Measurements from ENCODE around the gene CBLL1. TPM values are rescaled to one million over a fixed set of nuclear protein-coding genes. Genes with fewer than 3 reads are reported as not detected.

CBLL1 gene
- polyA plus RNA-seq, 4 donors, result 6.2 to 23.6 (median 8.3) TPM

- Histone ChIP-seq H3K27me3 (ENCODE audit: control insufficient read depth in 3 of 3, insufficient read depth in 3 of 3, low read length in 3 of 3) (no peaks in the 10 kb centered on the region), H3K9me3 (ENCODE audit: control insufficient read depth in 2 of 2, insufficient read depth in 1 of 2, low read depth in 1 of 2, low read length in 1 of 2) (no peaks in the 10 kb centered on the region), H3K36me3 (ENCODE audit: control insufficient read depth in 3 of 3, insufficient read depth in 2 of 3, low read depth in 1 of 3, low read length in 3 of 3) (no peaks in the 10 kb centered on the region), H3K4me1 (ENCODE audit: control insufficient read depth in 3 of 3, insufficient read depth in 2 of 3, low read depth in 1 of 3, low read length in 2 of 3) (no peaks in the 10 kb centered on the region), H3K27ac (ENCODE audit: low read depth in 1 of 3, low read length in 2 of 3) (no peak overlapping the region), H3K4me3 (ENCODE audit: low read depth in 1 of 3, low read length in 3 of 3) (no peak overlapping the region)
- no peak for FAIRE-seq
- WGBS, 3 donors, result 71 to 82% (median 80%) methylated on average over 3 of the region's 3 CpGs
- DNase-seq, result no peak
These were observed 40.1 kb upstream of the CBLL1 start for GRCh38 chr7:107703872-107704271.

GRCh38 chr7:107708956-107709355 lies 35.0 kb upstream of the CBLL1 start:
- FAIRE-seq (no peak), DNase-seq (no peak)
- Histone ChIP-seq H3K9me3 (ENCODE audit: control insufficient read depth in 2 of 2, insufficient read depth in 1 of 2, low read depth in 1 of 2, low read length in 1 of 2) (no peaks in the 10 kb centered on the region), H3K36me3 (ENCODE audit: control insufficient read depth in 3 of 3, insufficient read depth in 2 of 3, low read depth in 1 of 3, low read length in 3 of 3) (no peaks in the 10 kb centered on the region), H3K4me3 (ENCODE audit: low read depth in 1 of 3, low read length in 3 of 3) (no peak overlapping the region), H3K27ac (ENCODE audit: low read depth in 1 of 3, low read length in 2 of 3) (no peak overlapping the region), H3K27me3 (ENCODE audit: control insufficient read depth in 3 of 3, insufficient read depth in 3 of 3, low read length in 3 of 3) (no peaks in the 10 kb centered on the region), H3K4me1 (ENCODE audit: control insufficient read depth in 3 of 3, insufficient read depth in 2 of 3, low read depth in 1 of 3, low read length in 2 of 3) (no peaks in the 10 kb centered on the region)
- WGBS, 3 donors, result 85 to 96% (median 93%) methylated on average over 2 of the region's 2 CpGs

GRCh38 chr7:107711301-107711700 lies 32.6 kb upstream of the CBLL1 start:
- WGBS, 3 donors, result 82 to 93% (median 88%) methylated on average over 1 of the region's 1 CpG
- H3K4me3 ChIP-seq (ENCODE audit: low read depth in 1 of 3, low read length in 3 of 3), result no peak overlapping the region
- no peaks in the 10 kb centered on the region for H3K4me1 ChIP-seq (ENCODE audit: control insufficient read depth in 3 of 3, insufficient read depth in 2 of 3, low read depth in 1 of 3, low read length in 2 of 3)
- FAIRE-seq (no peak), DNase-seq (no peak)
- no peaks in the 10 kb centered on the region for H3K27me3 ChIP-seq (ENCODE audit: control insufficient read depth in 3 of 3, insufficient read depth in 3 of 3, low read length in 3 of 3)
- no peak overlapping the region for H3K27ac ChIP-seq (ENCODE audit: low read depth in 1 of 3, low read length in 2 of 3)
- no peaks in the 10 kb centered on the region for H3K36me3 ChIP-seq (ENCODE audit: control insufficient read depth in 3 of 3, insufficient read depth in 2 of 3, low read depth in 1 of 3, low read length in 3 of 3)
- no peaks in the 10 kb centered on the region for H3K9me3 ChIP-seq (ENCODE audit: control insufficient read depth in 2 of 2, insufficient read depth in 1 of 2, low read depth in 1 of 2, low read length in 1 of 2)

GRCh38 chr7:107712025-107712424 lies 31.9 kb upstream of the CBLL1 start:
- FAIRE-seq (no peak), DNase-seq (no peak)
- H3K36me3 ChIP-seq (ENCODE audit: control insufficient read depth in 3 of 3, insufficient read depth in 2 of 3, low read depth in 1 of 3, low read length in 3 of 3), result no peaks in the 10 kb centered on the region
- H3K27me3 ChIP-seq (ENCODE audit: control insufficient read depth in 3 of 3, insufficient read depth in 3 of 3, low read length in 3 of 3), result no peaks in the 10 kb centered on the region
- H3K4me3 ChIP-seq (ENCODE audit: low read depth in 1 of 3, low read length in 3 of 3), result no peak overlapping the region
- H3K9me3 ChIP-seq (ENCODE audit: control insufficient read depth in 2 of 2, insufficient read depth in 1 of 2, low read depth in 1 of 2, low read length in 1 of 2), result no peaks in the 10 kb centered on the region
- no peak overlapping the region for H3K27ac ChIP-seq (ENCODE audit: low read depth in 1 of 3, low read length in 2 of 3)
- WGBS, 3 donors, result 73 to 95% (median 91%) methylated on average over 1 of the region's 1 CpG
- H3K4me1 ChIP-seq (ENCODE audit: control insufficient read depth in 3 of 3, insufficient read depth in 2 of 3, low read depth in 1 of 3, low read length in 2 of 3), result no peaks in the 10 kb centered on the region

- H3K4me3 ChIP-seq (ENCODE audit: low read depth in 1 of 3, low read length in 3 of 3), result no peak overlapping the region
- WGBS, 3 donors, result 81 to 94% (median 88%) methylated on average over 1 of the region's 1 CpG
- H3K27ac ChIP-seq (ENCODE audit: low read depth in 1 of 3, low read length in 2 of 3), result no peak overlapping the region
- no peaks in the 10 kb centered on the region for H3K36me3 ChIP-seq (ENCODE audit: control insufficient read depth in 3 of 3, insufficient read depth in 2 of 3, low read depth in 1 of 3, low read length in 3 of 3)
- no peak for DNase-seq
- no peaks in the 10 kb centered on the region for H3K9me3 ChIP-seq (ENCODE audit: control insufficient read depth in 2 of 2, insufficient read depth in 1 of 2, low read depth in 1 of 2, low read length in 1 of 2)
- no peaks in the 10 kb centered on the region for H3K4me1 ChIP-seq (ENCODE audit: control insufficient read depth in 3 of 3, insufficient read depth in 2 of 3, low read depth in 1 of 3, low read length in 2 of 3)
- H3K27me3 ChIP-seq (ENCODE audit: control insufficient read depth in 3 of 3, insufficient read depth in 3 of 3, low read length in 3 of 3), result no peaks in the 10 kb centered on the region
- FAIRE-seq, result no peak
These were observed 31.0 kb upstream of the CBLL1 start for GRCh38 chr7:107712896-107713295.

- no peak for FAIRE-seq
- Histone ChIP-seq H3K27ac (ENCODE audit: low read depth in 1 of 3, low read length in 2 of 3) (no peak overlapping the region), H3K36me3 (ENCODE audit: control insufficient read depth in 3 of 3, insufficient read depth in 2 of 3, low read depth in 1 of 3, low read length in 3 of 3) (no peaks in the 10 kb centered on the region), H3K4me1 (ENCODE audit: control insufficient read depth in 3 of 3, insufficient read depth in 2 of 3, low read depth in 1 of 3, low read length in 2 of 3) (no peaks in the 10 kb centered on the region), H3K9me3 (ENCODE audit: control insufficient read depth in 2 of 2, insufficient read depth in 1 of 2, low read depth in 1 of 2, low read length in 1 of 2) (no peaks in the 10 kb centered on the region), H3K4me3 (ENCODE audit: low read depth in 1 of 3, low read length in 3 of 3) (no peak overlapping the region), H3K27me3 (ENCODE audit: control insufficient read depth in 3 of 3, insufficient read depth in 3 of 3, low read length in 3 of 3) (no peaks in the 10 kb centered on the region)
- no peak for DNase-seq
- 83 to 87% (median 83%) methylated on average over 6 of the region's 6 CpGs for WGBS, 3 donors
These were observed 28.4 kb upstream of the CBLL1 start for GRCh38 chr7:107715531-107715930.

- 88 to 93% (median 88%) methylated on average over 4 of the region's 4 CpGs for WGBS, 3 donors
- Histone ChIP-seq H3K27me3 (ENCODE audit: control insufficient read depth in 3 of 3, insufficient read depth in 3 of 3, low read length in 3 of 3) (no peaks in the 10 kb centered on the region), H3K27ac (ENCODE audit: low read depth in 1 of 3, low read length in 2 of 3) (no peak overlapping the region), H3K9me3 (ENCODE audit: control insufficient read depth in 2 of 2, insufficient read depth in 1 of 2, low read depth in 1 of 2, low read length in 1 of 2) (no peaks in the 10 kb centered on the region), H3K36me3 (ENCODE audit: control insufficient read depth in 3 of 3, insufficient read depth in 2 of 3, low read depth in 1 of 3, low read length in 3 of 3) (no peaks in the 10 kb centered on the region), H3K4me3 (ENCODE audit: low read depth in 1 of 3, low read length in 3 of 3) (no peak overlapping the region), H3K4me1 (ENCODE audit: control insufficient read depth in 3 of 3, insufficient read depth in 2 of 3, low read depth in 1 of 3, low read length in 2 of 3) (no peaks in the 10 kb centered on the region)
- DNase-seq (no peak), FAIRE-seq (no peak)
These were observed 25.3 kb upstream of the CBLL1 start for GRCh38 chr7:107718456-107719193.

- DNase-seq (no peak), FAIRE-seq (no peak)
- H3K27me3 ChIP-seq (ENCODE audit: control insufficient read depth in 3 of 3, insufficient read depth in 3 of 3, low read length in 3 of 3), result no peaks in the 10 kb centered on the region
- H3K4me3 ChIP-seq (ENCODE audit: low read depth in 1 of 3, low read length in 3 of 3), result no peak overlapping the region
- H3K27ac ChIP-seq (ENCODE audit: low read depth in 1 of 3, low read length in 2 of 3), result no peak overlapping the region
- H3K9me3 ChIP-seq (ENCODE audit: control insufficient read depth in 2 of 2, insufficient read depth in 1 of 2, low read depth in 1 of 2, low read length in 1 of 2), result no peaks in the 10 kb centered on the region
- no peaks in the 10 kb centered on the region for H3K36me3 ChIP-seq (ENCODE audit: control insufficient read depth in 3 of 3, insufficient read depth in 2 of 3, low read depth in 1 of 3, low read length in 3 of 3)
- 30 to 62% (median 50%) methylated on average over 1 of the region's 1 CpG for WGBS, 3 donors
- no peaks in the 10 kb centered on the region for H3K4me1 ChIP-seq (ENCODE audit: control insufficient read depth in 3 of 3, insufficient read depth in 2 of 3, low read depth in 1 of 3, low read length in 2 of 3)
These were observed 22.7 kb upstream of the CBLL1 start for GRCh38 chr7:107721286-107721685.

GRCh38 chr7:107723255-107723654 lies 20.7 kb upstream of the CBLL1 start:
- FAIRE-seq, result no peak
- Histone ChIP-seq H3K9me3 (ENCODE audit: control insufficient read depth in 2 of 2, insufficient read depth in 1 of 2, low read depth in 1 of 2, low read length in 1 of 2) (no peaks in the 10 kb centered on the region), H3K4me1 (ENCODE audit: control insufficient read depth in 3 of 3, insufficient read depth in 2 of 3, low read depth in 1 of 3, low read length in 2 of 3) (no peaks in the 10 kb centered on the region), H3K27me3 (ENCODE audit: control insufficient read depth in 3 of 3, insufficient read depth in 3 of 3, low read length in 3 of 3) (no peaks in the 10 kb centered on the region), H3K36me3 (ENCODE audit: control insufficient read depth in 3 of 3, insufficient read depth in 2 of 3, low read depth in 1 of 3, low read length in 3 of 3) (no peaks in the 10 kb centered on the region), H3K4me3 (ENCODE audit: low read depth in 1 of 3, low read length in 3 of 3) (no peak overlapping the region), H3K27ac (ENCODE audit: low read depth in 1 of 3, low read length in 2 of 3) (no peak overlapping the region)
- WGBS, 3 donors, result 93 to 97% (median 96%) methylated on average over 2 of the region's 2 CpGs
- DNase-seq, result no peak
